Breast epithelium (tissue), 4 donors: ENCODE data around the gene C8G. TPM values are rescaled to one million over a fixed set of nuclear protein-coding genes. Genes with fewer than 3 reads are reported as not detected.

Experiments
- DNase-seq, 2 donors: peaks; one replicate each; pipeline ENCODE4 v3.0.0-alpha.2; 2019; ENCODE audit warnings: low spot score in 2 of 2
- H3K27ac ChIP-seq, 2 donors: fragments of 200-600 bp; sonication (generic) in 1 of 2; one replicate each; pipeline ENCODE4 v1.5.1; 2016 to 2019; ENCODE audit warnings: mild to moderate bottlenecking in 1 of 2
- H3K27me3 ChIP-seq, 2 donors: fragments of 200-600 bp; sonication (generic) in 1 of 2; one replicate each; pipeline versions ENCODE4 v1.5.1 to v1.6.0; 2017 to 2019; ENCODE audit warnings: control low read depth in 1 of 2, mild to moderate bottlenecking in 1 of 2
- H3K36me3 ChIP-seq: fragments of 200-600 bp; one replicate; pipeline ENCODE4 v1.5.1; 2019
- H3K4me1 ChIP-seq, 2 donors: fragments of 200-600 bp; sonication (generic); one replicate each; pipeline ENCODE4 v1.5.1; 2016 to 2019; ENCODE audit warnings: control low read depth in 1 of 2
- H3K4me3 ChIP-seq, 3 donors: fragments of 200-600 bp; sonication (generic); 1 replicate in 2 of 3; 2 replicates in 1 of 3; pipeline ENCODE4 v1.5.1; 2016 to 2019; ENCODE audit warnings: mild to moderate bottlenecking in 3 of 3, moderate library complexity in 2 of 3
- H3K9me3 ChIP-seq, 2 donors: fragments of 200-600 bp; sonication (generic) in 1 of 2; one replicate each; pipeline ENCODE4 v1.5.1; 2016 to 2019; ENCODE audit warnings: control low read depth in 1 of 2
- POLR2A ChIP-seq: fragments of 450-650 bp; IDR thresholded peaks from one replicate; pipeline ENCODE4 v1.6.1; 2016; ENCODE audit warnings: antibody characterized with exemption, mild to moderate bottlenecking, moderate library complexity
- POLR2AphosphoS5 ChIP-seq, 3 donors: sonication (generic); formaldehyde crosslinking; IDR thresholded peaks; one replicate each; pipeline ENCODE4 v1.6.1; 2017; ENCODE audit warnings: antibody characterized with exemption in 3 of 3
- intact Hi-C: fragments of 100-400 bp; cut with DNase I; formaldehyde crosslinking; loops from one replicate; pipeline ENCODE4 v1.15.1; 2023; ENCODE audit warnings: low total_unique reads
- total RNA-seq, 3 donors: library from RNA; depleted of rRNA; stranded (reverse); fragments of >200 nt; gene quantifications; one replicate each; pipeline ENCODE4 v1.1.0, GENCODE V29; 2016
- TF ChIP-seq, protein P1 (sequence below), 3 donors: fragments of 450-650 bp; IDR thresholded peaks; one replicate each; pipeline ENCODE4 v1.5.1; 2016 to 2017; ENCODE audit warnings: antibody characterized with exemption in 3 of 3, mild to moderate bottlenecking in 3 of 3, moderate library complexity in 3 of 3

Gene C8G
- total RNA-seq, 3 donors from 2014 or later: not detected

DNA sequence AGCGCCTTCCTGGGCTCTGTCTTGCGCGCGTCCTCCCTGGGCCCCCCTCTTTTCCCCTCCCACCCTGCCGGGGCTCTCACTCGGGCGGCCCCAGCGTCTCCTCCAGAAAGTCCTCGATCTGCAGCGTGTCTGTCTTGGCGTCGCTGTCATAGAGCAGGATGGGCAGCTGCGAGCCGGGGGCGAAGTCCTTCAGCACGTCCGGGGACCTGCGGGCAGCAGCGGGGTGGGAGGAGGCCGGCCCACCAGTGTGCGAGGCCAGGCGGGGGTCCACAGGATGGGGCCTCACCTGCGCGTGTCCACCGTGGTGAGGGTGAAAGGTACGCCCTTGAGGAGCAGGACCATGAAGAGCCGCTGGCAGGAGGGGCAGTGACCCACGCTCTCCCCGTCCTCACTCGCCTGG is 50.3 kb downstream of the C8G start:
- H3K4me3 ChIP-seq: peak overlapping the region in 1 of 3 donors; percentile 62
- intact Hi-C loops: no loop called here
- DNase-seq: no peak
- H3K27ac ChIP-seq: no peak overlapping the region
- no peaks in the 10 kb centered on the region for H3K27me3 ChIP-seq
- peaks cover 7 to 27% of the 10 kb centered on the region in 2 donors for H3K4me1 ChIP-seq
- TF ChIP-seq, protein P1, sequence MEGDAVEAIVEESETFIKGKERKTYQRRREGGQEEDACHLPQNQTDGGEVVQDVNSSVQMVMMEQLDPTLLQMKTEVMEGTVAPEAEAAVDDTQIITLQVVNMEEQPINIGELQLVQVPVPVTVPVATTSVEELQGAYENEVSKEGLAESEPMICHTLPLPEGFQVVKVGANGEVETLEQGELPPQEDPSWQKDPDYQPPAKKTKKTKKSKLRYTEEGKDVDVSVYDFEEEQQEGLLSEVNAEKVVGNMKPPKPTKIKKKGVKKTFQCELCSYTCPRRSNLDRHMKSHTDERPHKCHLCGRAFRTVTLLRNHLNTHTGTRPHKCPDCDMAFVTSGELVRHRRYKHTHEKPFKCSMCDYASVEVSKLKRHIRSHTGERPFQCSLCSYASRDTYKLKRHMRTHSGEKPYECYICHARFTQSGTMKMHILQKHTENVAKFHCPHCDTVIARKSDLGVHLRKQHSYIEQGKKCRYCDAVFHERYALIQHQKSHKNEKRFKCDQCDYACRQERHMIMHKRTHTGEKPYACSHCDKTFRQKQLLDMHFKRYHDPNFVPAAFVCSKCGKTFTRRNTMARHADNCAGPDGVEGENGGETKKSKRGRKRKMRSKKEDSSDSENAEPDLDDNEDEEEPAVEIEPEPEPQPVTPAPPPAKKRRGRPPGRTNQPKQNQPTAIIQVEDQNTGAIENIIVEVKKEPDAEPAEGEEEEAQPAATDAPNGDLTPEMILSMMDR (IDR thresholded peaks at IDR 0.05): no peak
- TF ChIP-seq POLR2A (no peak), POLR2AphosphoS5 (IDR thresholded peaks at IDR 0.05) (no peak)
- no peaks in the 10 kb centered on the region for H3K9me3 ChIP-seq
- H3K36me3 ChIP-seq: no peaks in the 10 kb centered on the region

DNA sequence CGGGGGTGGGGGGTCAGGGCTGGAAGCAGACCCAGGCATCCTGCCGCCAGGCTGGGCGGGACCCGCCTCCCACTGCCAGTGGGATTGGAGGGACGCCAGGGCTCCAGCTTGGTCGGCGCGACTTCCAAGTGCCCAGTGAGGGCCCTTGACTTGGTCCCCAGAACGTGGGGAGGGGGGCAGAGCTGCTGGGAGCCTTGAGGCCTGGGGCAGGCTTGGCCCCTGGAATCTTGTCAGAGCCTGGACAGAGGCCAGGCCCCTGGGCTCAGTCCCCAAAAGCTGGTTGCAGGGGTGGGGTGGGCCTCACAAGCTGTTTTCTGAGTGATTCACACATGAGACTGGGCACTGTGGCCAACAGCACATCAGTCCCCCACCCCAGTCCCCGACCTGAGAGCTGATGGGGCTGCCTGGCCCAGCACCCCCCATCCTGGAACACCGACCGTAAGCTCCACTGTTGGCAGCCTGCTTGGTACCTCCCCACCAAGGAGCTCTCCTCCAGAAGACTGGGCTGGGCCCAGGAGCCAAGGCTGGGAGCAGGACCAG is 50.8 kb downstream of the C8G start:
- Histone ChIP-seq H3K4me1 (peaks cover 7 to 27% of the 10 kb centered on the region in 2 donors), H3K4me3 (peak overlapping the region; percentile 0 to 62 (median 47)), H3K27me3 (no peaks in the 10 kb centered on the region), H3K9me3 (no peaks in the 10 kb centered on the region), H3K36me3 (no peaks in the 10 kb centered on the region), H3K27ac (peak overlapping the region; percentile 29 to 35)
- TF ChIP-seq POLR2AphosphoS5 (IDR thresholded peaks at IDR 0.05) (no peak), POLR2A (no peak)
- TF ChIP-seq, protein P1 (IDR thresholded peaks at IDR 0.05): no peak
- no peak for DNase-seq
- intact Hi-C loops: no loop called here

Other genes with a start within 250 kb of the C8G start
- 1 to 10 TPM; 4.8 to 8.2 (median 5.6) TPM for gene DIPK1B, start 232.7 kb upstream of the C8G start, total RNA-seq
- 1 to 10 TPM in 2 of 3 donors, under 1 TPM in 1; 0.73 to 6.9 (median 6.7) TPM for gene LCN10, start 202.3 kb upstream of the C8G start, total RNA-seq
- 10 to 100 TPM in 1 of 3 donors, 1 to 10 TPM in 2; 4.1 to 12.2 (median 9.5) TPM for gene LCN6, start 196.7 kb upstream of the C8G start, total RNA-seq
- gene LCN8, start 187.0 kb upstream of the C8G start, total RNA-seq: not detected
- not detected for gene LCN15, start 180.7 kb upstream of the C8G start, total RNA-seq
- gene TMEM141, start 153.9 kb upstream of the C8G start, total RNA-seq: 100 to 1,000 TPM in 2 of 3 donors, 10 to 100 TPM in 1; 85.8 to 121 (median 103) TPM
- gene CCDC183, start 148.9 kb upstream of the C8G start, total RNA-seq: 1 to 10 TPM in 2 of 3 donors, under 1 TPM in 1; 0.64 to 5.7 (median 5.6) TPM
- gene RABL6, start 137.3 kb upstream of the C8G start, total RNA-seq: 10 to 100 TPM; 38.2 to 51.5 (median 41.3) TPM
- 1 to 10 TPM; 1.0 to 2.3 (median 1.1) TPM for gene AJM1, start 102.8 kb upstream of the C8G start, total RNA-seq
- 10 to 100 TPM; 43.2 to 70.8 (median 52.5) TPM for gene PHPT1, start 95.8 kb upstream of the C8G start, total RNA-seq
- 1 to 10 TPM in 2 of 3 donors, under 1 TPM in 1; 0.64 to 5.6 (median 3.4) TPM for gene MAMDC4, start 92.9 kb upstream of the C8G start, total RNA-seq
- gene EDF1, start 78.9 kb upstream of the C8G start, total RNA-seq: 100 to 1,000 TPM; 334 to 365 (median 365) TPM
- gene TRAF2, start 58.7 kb upstream of the C8G start, total RNA-seq: 1 to 10 TPM; 3.4 to 8.9 (median 8.5) TPM
- gene FBXW5, start 505 bp upstream of the C8G start, total RNA-seq: 100 to 1,000 TPM; 103 to 183 (median 126) TPM
- 1 to 10 TPM in 2 of 3 donors, not detected in 1; 1.8 to 5.6 TPM for gene LCN12, start 7.0 kb downstream of the C8G start, total RNA-seq
- gene PTGDS, start 32.3 kb downstream of the C8G start, total RNA-seq: 10 to 100 TPM; 46.7 to 72.6 (median 48.2) TPM
- under 1 TPM in 2 of 3 donors, not detected in 1; 0.16 to 0.29 TPM for gene LCNL1, start 37.8 kb downstream of the C8G start, total RNA-seq
- 10 to 100 TPM; 24.6 to 66.2 (median 49.2) TPM for gene PAXX, start 47.2 kb downstream of the C8G start, total RNA-seq
- gene CLIC3, start 51.3 kb downstream of the C8G start, total RNA-seq: 1 to 10 TPM in 1 of 3 donors, under 1 TPM in 1, not detected in 1; 0.32 to 3.5 TPM
- gene ABCA2, start 83.0 kb downstream of the C8G start, total RNA-seq: 10 to 100 TPM; 17.0 to 30.6 (median 18.9) TPM
- gene FUT7, start 86.8 kb downstream of the C8G start, total RNA-seq: not detected
- gene NPDC1, start 100.9 kb downstream of the C8G start, total RNA-seq: 10 to 100 TPM; 21.9 to 63.9 (median 63.1) TPM
- 1 to 10 TPM in 2 of 3 donors, under 1 TPM in 1; 0.16 to 6.7 (median 3.6) TPM for gene ENTPD2, start 108.8 kb downstream of the C8G start, total RNA-seq
- gene SAPCD2, start 125.3 kb downstream of the C8G start, total RNA-seq: 1 to 10 TPM in 2 of 3 donors, under 1 TPM in 1; 0.96 to 2.9 (median 2.8) TPM
- gene UAP1L1, start 132.3 kb downstream of the C8G start, total RNA-seq: 10 to 100 TPM in 1 of 3 donors, 1 to 10 TPM in 2; 6.7 to 12.0 (median 6.9) TPM
- 10 to 100 TPM; 50.1 to 62.8 (median 50.8) TPM for gene MAN1B1, start 141.7 kb downstream of the C8G start, total RNA-seq
- gene DPP7, start 169.5 kb downstream of the C8G start, total RNA-seq: 100 to 1,000 TPM; 115 to 137 (median 132) TPM
- gene GRIN1, start 193.9 kb downstream of the C8G start, total RNA-seq: 1 to 10 TPM in 2 of 3 donors, not detected in 1; 1.3 to 1.9 TPM
- gene LRRC26, start 224.8 kb downstream of the C8G start, total RNA-seq: 1 to 10 TPM in 2 of 3 donors, not detected in 1; 7.8 to 9.2 TPM
- not detected for gene TMEM210, start 226.8 kb downstream of the C8G start, total RNA-seq
- 10 to 100 TPM; 32.0 to 35.7 (median 32.9) TPM for gene ANAPC2, start 243.3 kb downstream of the C8G start, total RNA-seq
- 10 to 100 TPM; 75.0 to 92.8 (median 82.7) TPM for gene SSNA1, start 243.4 kb downstream of the C8G start, total RNA-seq